Hypothalamus (tissue), 51 donors: ENCODE measurements around the gene SPAM1.
"Not testable (repeated sequence)": the region's sequence is repeated elsewhere in the genome, so short reads cannot be mapped to it uniquely, and the experiment has no call there.

ENCODE experiments used
- DNase-seq, 51 donors: peaks; one replicate each; lab custom pipeline; 2025; lab: John Stamatoyannopoulos, UW

The SPAM1 gene, protein sequence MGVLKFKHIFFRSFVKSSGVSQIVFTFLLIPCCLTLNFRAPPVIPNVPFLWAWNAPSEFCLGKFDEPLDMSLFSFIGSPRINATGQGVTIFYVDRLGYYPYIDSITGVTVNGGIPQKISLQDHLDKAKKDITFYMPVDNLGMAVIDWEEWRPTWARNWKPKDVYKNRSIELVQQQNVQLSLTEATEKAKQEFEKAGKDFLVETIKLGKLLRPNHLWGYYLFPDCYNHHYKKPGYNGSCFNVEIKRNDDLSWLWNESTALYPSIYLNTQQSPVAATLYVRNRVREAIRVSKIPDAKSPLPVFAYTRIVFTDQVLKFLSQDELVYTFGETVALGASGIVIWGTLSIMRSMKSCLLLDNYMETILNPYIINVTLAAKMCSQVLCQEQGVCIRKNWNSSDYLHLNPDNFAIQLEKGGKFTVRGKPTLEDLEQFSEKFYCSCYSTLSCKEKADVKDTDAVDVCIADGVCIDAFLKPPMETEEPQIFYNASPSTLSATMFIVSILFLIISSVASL

DNA sequence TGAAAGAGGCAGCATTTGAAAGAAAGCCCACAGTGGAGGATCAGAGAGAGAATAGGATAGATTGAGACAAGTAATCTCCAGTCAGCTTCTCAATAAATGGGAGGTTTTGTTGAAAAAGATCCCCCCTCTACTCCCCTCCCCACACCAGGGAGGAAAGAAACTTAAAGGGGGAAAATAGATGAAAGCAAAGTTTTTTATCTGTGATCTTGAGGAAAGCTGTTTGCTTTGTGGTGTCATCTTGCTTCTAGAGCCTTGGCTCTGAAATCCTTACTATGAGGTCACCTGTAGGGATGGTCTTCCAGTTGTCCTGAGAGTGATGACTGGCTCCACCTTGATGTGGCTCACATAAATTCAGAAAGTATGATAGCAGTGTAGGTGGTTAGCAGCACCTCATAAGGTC, at the start of gene SPAM1:
Gene SPAM1, plus strand, starts transcription at position 301 of the 400 bp plus-strand sequence. CDS start 28,330 bp downstream, outside the sequence.
- no peak for DNase-seq

DNA sequence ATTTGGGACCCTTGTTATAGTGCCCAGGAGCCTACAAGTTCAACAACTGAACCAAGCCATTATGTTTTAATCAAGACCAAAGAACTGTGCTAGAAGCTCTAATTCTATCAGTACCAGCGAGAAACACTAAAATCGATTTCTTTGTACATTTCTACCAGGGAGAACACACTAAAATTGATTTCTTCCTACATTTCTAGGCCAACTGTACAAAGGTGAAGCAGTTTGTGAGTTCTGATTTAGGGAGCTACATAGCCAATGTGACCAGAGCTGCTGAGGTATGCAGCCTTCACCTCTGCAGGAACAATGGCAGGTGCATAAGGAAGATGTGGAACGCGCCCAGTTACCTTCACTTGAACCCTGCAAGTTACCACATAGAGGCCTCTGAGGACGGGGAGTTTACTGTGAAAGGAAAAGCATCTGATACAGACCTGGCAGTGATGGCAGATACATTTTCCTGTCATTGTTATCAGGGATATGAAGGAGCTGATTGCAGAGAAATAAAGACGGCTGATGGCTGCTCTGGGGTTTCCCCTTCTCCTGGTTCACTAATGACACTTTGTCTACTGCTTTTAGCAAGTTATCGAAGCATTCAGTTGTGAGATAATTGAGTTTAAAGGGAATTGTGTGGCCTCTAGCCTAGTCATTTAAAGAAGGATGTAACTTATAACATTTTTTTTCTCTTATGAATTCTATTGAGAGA, 48.3 kb upstream of the SPAM1 start:
- DNase-seq, result no peak

DNA sequence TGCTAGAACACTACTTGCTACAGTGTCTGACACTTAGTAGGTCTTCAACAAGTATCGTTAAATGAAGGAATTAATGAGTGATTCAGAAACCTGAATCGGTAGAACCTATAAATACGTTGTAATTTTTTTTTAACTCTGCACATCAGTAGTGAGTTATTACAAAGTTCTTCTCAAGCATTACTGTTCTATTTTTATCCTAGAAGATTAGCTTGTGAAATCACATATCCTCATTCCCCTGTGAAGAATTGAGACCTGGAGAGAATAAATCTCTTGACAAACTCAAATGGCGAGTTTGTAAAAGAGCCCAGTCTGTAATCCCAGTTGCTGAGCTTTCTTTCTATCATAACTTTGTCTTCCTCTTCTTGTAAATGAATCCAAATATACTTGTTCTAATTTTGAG, 45.4 kb upstream of the SPAM1 start:
- no peak for DNase-seq

DNA sequence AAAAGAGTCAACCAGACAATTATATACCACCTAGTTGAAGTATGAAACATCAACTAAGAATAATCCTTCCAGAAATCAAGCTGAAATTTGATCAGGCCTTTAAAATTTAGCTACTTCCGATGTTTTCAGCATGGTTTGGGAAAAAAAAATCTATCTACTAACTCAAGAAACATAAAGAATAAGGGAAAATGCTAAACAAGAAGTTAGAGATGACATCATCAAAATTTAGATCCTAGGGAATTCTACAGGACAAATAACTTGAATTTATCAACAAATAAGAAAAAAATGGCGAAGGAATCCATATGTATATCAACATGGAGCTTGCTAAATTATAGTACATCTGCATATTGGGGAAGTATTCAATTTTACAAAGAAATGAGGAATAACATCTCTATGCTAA, 43.7 kb upstream of the SPAM1 start:
- DNase-seq, result no peak

DNA sequence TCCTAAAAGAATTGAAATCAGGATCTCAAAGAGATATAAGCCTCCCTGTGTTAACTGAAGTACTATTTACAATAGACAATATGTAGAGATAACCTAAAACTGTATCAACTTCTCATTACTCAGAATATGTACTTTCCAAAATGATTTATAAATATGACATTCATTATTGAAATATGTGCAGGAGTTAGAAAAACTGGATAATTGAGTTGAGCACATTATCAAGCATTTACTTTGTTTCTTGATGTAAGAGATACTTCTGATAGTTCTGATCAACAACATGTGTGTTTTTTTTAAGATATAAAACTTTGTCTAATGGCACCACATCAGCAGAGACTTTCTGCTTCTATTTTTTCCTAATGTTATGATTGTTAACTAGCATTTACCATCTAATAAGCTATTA, 41.9 kb upstream of the SPAM1 start:
- no peak for DNase-seq

DNA sequence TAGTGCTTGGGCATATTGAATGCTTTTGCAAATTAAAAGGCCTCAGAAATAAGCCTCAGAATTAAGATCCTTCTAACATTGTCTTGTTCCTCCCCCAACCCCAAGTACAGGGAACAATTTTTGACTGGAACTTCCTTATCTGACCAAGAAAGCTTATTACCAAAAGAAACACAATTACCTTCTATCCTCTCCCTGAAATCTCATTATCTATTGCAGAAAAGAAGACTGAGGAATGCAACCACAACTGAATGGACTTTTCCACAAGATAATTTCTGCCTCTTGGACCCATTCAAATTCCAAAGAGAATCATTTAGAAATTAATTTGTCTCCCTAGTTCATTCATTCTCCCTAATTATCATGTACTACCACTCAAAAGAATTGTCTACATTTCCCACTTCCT, 36.8 kb upstream of the SPAM1 start:
- DNase-seq, result no peak

DNA sequence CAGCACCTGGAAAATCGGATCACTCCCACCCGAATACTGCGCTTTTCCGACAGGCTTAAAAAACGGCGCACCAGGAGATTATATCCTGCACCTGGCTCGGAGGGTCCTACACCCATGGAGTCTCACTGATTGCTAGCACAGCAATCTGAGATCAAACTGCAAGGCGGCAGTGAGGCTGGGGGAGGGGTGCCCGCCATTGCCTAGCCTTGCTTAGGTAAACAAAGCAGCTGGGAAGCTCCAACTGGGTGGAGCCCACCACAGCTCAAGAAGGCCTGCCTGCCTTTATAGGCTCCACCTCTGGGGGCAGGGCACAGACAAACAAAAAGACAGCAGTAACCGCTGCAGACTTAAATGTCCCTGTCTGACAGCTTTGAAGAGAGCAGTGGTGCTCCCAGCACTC, 30.3 kb upstream of the SPAM1 start:
- DNase-seq, result not testable (repeated sequence)

DNA sequence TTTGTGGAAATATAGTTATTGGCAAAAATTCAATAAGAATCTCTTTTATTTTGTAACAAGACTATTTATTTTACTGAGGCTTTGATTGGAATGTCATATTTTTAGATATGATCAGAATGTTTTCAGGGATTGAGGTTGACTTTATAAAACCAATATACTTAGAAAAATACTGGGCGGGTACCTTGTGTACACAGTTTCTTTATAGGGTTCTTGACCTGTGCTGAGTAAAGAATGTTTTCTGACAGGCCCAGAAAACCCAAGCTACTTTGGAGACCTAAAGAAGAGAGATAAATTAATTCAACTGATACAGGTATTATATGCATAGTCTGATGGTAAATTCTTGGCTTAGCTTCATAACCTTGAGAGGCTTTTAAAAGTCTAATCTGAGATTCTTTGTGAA, 23.9 kb upstream of the SPAM1 start:
- DNase-seq, result no peak

DNA sequence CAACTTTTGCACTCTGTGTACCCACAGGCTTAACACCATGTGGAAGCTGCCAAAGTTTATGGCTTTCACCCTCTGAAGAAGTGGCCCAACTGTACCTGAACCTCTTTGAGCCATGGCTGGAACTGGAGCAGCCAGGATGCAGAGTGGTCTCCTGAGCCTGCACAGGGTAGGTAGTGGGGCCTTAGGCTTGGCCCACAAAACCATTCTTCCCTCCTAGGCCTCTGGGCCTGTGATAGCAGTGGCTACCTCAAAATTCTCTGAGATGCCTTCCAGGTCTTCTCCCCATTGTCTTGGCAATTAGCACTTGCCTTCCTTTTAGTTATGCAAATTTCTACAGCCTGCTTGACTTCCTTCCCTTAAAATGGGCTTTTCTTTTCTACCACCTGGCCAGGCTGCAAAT, 19.3 kb upstream of the SPAM1 start:
- DNase-seq, result no peak

DNA sequence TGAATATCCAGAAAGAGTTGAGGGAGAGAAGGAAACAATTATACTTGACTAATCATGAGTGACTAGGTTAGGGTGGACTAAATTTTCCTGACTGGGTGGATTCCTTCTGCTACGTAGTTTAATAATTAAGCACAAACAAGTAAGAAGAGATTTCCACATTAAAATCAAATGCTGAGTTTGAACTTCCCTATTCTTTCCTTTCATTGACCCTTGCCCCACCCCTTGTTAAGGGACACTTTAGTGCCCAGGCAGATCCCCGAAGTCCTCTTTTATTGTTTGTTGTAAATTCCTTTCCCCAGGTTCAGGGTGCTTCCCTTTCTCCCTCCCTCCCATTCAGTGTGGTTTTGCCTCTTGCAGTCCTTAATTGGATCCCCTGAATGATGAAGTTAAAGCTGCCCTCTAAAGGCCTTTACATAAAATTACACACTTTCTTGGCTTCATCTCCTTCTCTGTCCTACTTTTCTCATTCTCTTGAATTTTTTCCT, 8.8 kb upstream of the SPAM1 start:
- no peak for DNase-seq

DNA sequence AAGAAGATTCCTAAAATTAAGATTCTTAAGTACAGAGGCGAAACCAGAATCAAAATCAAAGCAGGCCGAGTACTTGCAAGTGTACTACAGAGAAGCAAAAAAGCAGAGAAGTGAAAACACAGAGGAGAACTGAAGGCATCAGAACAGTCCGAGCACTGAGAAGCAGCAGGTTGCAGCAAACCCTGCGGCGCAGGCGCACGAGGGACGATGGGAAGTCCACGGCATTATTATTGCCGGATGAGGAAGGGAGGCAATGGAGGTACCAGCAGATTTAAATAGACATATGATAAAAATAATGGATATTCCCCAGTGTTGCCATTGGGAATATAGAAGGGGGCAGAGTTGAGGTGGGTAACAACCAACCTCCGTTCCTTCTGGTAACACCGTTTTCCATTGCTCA, 7.2 kb upstream of the SPAM1 start:
- DNase-seq, result no peak

DNA sequence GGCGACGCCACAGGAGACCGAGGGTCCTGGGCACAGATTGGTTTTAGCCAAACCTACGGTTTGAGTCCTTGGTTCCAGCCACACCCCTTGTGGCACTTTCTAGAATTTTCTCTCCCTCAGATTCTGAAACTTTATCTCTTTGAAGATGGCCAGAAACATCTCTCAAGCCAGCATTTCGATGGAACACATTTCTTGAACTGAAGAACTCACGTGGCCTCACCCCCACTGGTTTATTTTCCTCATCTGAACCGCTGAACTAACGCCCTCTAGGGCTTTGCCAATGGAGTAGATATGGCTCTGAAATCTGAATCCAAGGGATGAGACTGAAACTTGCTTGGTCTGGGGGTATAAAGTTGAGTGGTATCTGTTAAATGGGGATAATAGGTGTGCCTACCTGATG, 6.7 kb upstream of the SPAM1 start:
- no peak for DNase-seq

DNA sequence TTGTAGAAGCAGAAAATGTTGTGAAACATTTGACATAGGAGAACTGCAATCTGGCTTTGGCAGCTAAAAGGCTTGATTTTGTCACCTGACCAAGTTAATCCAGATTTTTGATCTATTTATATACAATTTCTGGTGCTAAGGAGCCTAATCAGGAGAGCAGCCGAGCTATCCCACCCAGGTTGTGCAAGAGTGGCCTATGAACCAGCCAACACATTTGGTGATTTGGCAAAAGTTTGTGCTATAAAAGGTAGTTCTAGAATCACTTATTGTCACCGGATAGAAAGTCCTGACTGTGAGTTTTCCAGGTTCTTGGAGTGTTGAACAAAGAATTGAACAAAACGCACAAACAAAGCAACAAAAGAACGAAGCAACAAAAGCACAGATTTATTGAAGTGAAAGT, 1.4 kb upstream of the SPAM1 start:
- DNase-seq, result no peak

DNA sequence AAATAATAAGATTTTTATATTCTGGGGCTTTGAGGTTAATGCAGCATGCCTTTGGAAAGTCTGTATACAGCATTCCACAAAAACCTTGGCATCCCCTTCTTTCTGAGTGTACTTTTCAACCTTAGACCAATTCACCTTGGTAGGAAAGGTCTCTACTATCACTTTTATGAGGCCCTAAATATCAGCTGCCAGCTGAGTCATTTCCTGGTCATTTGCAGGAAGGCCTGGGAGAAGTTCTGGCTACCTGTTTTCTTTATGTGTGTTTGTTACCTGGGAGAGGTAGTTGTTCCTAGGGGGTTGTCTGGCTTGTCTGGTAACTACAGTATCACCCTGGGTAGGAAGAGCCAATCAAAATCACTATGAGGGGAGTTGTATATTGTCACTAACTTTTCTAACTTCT, 4.1 kb downstream of the SPAM1 start:
- no peak for DNase-seq

DNA sequence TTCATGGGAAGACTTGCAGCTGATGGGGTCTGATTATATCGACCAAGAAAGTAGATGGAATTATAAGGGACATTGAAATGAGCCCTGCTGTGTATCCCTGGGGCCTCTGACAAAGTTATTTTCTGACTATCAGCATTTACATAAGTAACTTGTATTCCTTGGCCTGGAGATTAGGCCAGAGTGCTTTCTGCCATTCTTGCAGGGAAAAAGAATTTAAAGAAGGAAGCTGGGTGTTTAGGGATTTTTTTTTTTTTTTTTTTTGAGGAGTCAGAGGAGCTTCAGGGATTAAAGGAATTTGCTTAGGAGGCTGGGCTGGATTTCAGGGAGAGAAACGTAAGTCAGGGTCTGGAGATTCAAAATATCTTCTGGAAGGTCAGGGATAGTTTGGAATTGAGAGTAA, 4.6 kb downstream of the SPAM1 start:
- DNase-seq, result no peak

DNA sequence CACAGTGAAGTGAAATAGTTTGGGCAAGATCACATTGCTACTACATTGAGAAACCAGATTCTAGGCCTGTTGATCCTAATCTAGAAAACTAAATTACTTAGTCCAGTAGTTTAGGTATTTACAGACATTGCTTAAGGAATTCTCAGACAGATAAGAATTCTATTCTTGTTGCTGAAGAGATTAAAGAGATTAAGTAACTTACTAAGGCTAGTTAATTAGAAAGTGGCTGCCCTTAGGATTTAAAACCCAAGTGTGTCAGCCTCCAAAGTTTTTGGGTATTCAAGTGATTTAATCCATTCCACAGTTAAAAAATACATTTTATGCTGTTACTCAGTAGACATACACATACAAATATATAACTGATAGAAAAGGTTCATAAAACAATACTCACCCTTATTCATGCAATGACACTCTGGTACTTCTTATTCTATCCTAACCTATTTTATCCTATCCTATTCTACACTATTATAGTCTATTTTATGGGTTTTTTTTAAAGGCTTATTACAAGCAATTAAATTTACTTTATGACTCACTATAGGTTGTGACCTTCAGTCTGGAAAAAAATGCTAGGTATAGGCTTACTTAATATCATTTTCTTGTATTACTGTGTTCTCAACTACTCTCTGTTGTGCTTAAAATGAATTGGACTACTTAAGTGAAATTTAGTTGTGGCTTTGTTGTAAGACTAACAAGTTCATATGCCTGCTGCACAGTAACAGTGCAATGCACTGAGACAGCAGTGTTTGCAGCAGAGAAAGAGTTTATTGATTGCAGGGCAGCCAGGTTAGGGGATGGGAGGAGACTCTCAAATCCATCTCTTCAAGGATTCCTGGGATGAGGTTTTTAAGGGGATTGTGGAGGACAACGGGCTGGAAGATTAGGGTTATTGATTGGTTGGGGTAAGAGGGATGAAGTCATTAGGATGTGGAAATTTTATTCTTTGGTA, 10.7 kb downstream of the SPAM1 start:
- no peak for DNase-seq

DNA sequence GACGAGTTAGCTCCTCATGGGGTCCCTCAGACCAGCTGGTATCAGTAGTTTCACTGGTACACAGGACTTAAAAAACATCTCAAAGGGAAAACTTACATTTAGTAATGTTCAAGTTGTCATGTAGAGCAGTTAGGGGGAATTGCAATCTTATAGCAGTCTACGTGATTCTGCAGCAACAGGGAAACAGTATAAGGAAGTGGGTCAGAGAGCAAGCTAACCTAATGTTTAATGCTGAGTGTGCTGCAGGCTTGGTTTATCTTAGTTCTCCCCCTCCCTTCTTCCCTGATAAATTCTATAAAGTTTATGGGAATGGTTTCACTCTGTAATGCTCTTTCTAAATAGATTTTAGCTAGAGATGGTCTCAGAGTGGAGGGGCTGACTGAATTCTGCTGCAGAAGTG, 11.3 kb downstream of the SPAM1 start:
- no peak for DNase-seq

DNA sequence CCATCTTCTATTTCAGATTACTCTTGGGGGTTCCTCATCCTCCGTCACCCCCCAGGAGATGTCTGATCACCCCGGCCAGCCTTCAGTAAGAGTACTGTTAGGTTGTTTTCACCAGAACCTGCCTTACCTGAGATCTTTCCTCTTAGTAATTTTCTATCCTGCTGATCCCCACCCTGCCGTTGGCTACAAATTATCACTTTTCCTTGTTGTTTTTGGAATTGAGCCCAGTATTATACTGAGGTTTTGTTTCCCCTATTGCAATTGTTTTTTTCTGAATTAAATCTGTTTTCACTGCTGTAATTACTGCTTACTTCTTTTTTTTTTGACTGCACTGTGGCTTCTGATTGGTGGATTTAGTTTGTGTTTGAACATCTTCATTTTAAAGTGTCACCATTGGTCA, 14.7 kb downstream of the SPAM1 start:
- no peak for DNase-seq

DNA sequence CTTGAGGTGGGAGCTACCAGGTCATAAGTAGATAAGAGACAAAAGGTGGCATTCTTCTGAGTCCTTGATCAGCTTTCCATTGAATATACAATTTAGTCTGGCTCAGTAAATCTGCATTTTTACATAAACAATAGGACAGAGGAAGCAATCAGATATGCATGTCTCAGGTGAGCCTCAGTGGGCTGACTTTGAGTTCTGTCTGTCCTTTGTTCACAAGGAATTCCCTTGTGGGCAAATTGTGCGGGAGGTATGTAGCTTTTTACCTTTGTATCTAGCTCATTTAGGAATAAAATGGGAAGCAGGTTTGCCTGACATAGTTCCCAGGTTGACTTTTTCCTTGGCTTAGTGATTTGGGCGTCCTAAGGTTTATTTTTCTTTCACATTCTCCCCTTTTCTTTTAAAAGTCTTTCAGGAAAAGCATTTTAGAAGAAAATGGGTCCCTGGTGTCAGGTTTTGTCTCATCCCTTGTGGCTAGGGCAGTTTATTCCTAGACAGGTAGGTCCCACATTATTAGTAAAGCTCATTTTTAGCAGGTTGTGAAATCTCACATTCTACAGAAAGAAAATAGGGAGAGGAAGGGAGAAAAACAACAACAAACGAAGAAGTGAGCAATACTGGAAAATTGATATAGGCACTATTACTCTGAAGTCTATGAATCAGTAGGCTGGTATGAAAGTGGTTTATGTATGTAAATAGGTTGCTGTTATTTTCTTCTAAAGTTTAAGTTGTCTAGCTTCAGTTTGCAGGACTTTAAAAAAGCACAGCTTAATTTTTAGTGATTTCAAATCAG, 16.5 kb downstream of the SPAM1 start:
- DNase-seq, result no peak

DNA sequence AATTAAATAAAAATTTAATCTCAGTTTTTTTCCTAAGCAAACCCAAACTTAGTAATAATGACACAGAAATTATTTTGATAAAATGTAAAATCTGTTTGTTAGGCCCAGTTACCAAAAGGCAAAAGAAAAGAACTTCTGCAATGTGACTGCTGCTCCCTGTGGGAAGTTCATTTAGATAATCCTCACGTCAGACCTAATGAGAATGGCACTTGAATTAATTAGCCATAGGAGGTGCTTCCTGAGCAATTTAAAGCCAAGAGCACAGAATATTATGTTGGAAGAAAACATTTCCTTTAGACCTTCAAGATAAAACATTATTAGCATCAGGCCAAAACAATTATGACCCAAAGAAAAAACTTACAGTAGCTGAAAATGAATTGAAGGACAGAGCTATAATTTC, 19.4 kb downstream of the SPAM1 start:
- DNase-seq, result no peak
